Heart left ventricle (tissue), 13 donors: ENCODE data around the gene FAM187B.

Experiments used
- CTCF ChIP-seq, 12 donors: fragments of 200-600 bp; sonication (generic) in 4 of 12; IDR thresholded peaks; one replicate each; pipeline versions ENCODE4 v1.5.0 to v1.8.0; 2018 to 2022; ENCODE audit warnings: antibody characterized with exemption in 12 of 12, mild to moderate bottlenecking in 5 of 12
- POLR2A ChIP-seq, 2 donors: fragments of 450-650 bp; IDR thresholded peaks; one replicate each; pipeline ENCODE4 v1.6.1; 2017; ENCODE audit warnings: antibody characterized with exemption in 2 of 2, mild to moderate bottlenecking in 2 of 2, moderate library complexity in 2 of 2
- donor health status: ischemic (EF 13 %, LVEDD 7.1; RV severe dilation, severe dysfunction).
- donor health status: DM: no; HTN: yes; CAD: no.
- donor health status: DM: no; HTN: no; CAD: no.
- donor health status: ischemic (EF 25% LVEDD 6.9; RV normal size, moderate dysfunction).
- donor health status: ischemic (EF 25% LVEDD 5.7; RV mildly dilated, moderate dysfunction).
- donor health status: ischemic (EF 35%, LVEDD 5.7; RV mildly dilated, moderate dysfunction).
- donor health status: nonischemic (EF 11% LVEDD 7.7; RV severe dilation, severe dysfunction).
- donor health status: DM: yes; HTN: yes; CAD: no.
- donor health status: PGD.
- donor health status: ischemic (EF 29% LVEDD 5.4; RV normal size, mild dysfunction).
- donor health status: nonischemic (EF 23%, LVEDD 6.1; RV moderate dilation, normal function).

DNA sequence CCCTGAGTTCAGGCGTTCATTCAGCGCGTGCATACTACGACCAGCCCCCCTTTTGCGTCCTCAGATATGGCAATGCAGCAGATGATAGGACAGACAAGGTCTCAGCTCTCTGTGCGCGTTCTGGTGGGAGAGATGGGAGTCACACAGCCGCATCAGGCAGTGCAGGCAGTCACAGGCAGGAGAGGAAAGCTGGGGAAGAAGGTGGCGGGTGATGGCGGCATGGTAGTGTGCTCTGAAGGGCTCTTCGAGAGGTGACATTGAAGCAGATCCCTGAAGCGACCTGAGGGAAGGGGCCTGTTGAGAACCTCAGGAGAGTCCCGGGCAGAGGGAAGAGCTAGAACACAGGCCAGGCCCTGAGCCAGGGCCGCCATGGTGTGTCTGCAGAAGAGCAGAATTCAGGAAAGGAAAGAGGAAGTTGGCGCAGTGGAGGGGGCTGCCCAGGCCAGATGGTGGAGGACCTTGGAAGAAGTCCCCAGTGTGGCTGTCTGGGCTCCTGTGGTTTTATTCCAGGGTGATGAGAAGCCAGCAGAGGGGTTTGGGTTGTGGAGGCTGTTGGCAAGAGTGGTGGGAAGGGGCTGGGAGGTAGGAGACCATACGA, 43.7 kb upstream of the FAM187B start:
- TF ChIP-seq CTCF (IDR thresholded peaks at IDR 0.05) (no peak), POLR2A (IDR thresholded peaks at IDR 0.05) (no peak)
